Stimulated activated CD8-positive, alpha-beta memory T cell treated with anti-CD3 and anti-CD28 coated beads, Interleukin-2, amount 100 ng/mL, for 1 hour (primary cell): Measurements from ENCODE around the gene COTL1.

Source experiments
- DNase-seq, 2 donors: peaks; one replicate each; pipeline ENCODE4 v3.0.0-alpha.2; 2020; ENCODE audit warnings: low read depth in 2 of 2

Gene COTL1, protein sequence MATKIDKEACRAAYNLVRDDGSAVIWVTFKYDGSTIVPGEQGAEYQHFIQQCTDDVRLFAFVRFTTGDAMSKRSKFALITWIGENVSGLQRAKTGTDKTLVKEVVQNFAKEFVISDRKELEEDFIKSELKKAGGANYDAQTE

GRCh38 chr16:84617791-84618580, at the start of gene COTL1:
TSS of gene COTL1 (minus strand) at chr16:84618078. CDS start at chr16:84617914, 164 bp downstream.
- peak; percentile 89 to 96 for DNase-seq

- no peak for DNase-seq
Observed at GRCh38 chr16:84665843-84666242, 48.0 kb upstream of the COTL1 start.

- DNase-seq, result no peak
Observed at GRCh38 chr16:84665359-84665758, 47.5 kb upstream of the COTL1 start.

DNA sequence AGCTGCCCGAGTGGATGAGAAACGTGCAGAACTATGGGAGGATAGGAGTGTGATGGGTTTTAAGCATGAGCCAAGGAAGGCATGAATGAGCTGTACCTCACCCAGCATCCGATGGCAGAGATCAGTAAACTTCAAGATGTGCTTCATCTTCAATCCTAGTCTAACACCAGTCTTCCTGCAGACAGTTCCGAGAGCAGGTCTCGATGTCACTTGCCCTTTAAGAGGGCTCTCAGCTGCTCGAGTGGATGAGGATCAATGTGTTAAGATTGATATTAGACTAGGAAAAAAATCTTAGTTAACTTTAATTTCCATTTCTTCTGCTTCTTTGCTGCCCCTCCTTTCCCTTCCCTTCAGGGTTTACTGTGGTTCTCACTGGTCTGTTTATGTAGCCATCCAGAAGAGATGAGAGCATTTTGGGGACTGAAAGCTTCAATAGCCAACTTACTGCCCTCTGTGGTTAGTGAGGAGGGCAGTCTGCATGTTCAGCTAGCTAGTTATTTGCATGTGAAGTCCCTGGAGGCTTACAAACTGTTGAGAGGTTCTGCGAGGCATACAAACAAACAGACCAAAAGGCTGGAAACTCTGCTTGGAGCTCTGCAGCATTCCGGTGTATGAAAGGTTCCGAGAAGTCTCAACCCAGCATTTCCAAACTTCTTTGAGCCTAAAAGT, 45.7 kb upstream of the COTL1 start:
- no peak for DNase-seq

DNA sequence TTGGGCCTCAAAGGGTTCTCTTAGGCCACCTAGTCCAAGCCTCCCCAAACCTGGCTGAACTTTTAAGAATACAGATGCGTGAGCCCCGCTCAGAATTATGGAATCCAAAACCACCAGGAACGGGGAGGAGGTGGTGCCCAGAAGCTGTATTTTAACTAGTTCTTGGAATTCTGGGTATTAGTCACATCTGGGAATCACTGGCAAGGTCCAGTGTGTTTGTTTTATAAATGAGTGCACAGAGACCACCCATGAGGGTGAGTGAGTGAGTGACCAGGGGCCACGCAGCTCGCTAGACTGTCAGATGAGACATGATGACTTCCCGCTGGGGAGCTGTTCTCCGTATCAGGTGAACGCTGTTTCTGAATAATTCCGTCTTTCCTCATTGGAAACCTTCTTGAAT, 44.6 kb upstream of the COTL1 start:
- no peak for DNase-seq

DNA sequence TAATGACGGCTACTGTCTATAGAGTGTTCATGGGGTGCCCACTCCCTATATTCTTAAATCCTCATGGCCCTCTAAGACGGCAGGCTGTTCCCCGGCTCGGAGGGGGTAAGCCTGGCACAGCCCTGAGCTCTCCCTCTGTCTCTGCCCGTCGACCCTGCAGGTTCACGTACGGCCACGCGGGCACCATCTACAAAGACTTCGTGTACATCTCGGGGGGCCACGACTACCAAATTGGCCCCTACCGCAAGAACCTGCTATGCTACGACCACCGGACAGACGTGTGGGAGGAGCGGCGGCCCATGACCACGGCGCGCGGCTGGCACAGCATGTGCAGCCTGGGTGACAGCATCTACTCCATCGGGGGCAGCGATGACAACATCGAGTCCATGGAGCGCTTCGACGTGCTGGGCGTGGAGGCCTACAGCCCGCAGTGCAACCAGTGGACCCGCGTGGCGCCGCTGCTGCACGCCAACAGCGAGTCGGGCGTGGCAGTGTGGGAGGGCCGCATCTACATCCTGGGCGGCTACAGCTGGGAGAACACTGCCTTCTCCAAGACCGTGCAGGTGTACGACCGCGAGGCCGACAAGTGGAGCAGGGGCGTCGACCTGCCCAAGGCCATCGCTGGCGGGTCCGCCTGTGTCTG, 43.7 kb upstream of the COTL1 start:
- no peak for DNase-seq

GRCh38 chr16:84660973-84661372, 43.1 kb upstream of the COTL1 start:
- no peak for DNase-seq

- DNase-seq, result no peak
Observed at GRCh38 chr16:84659656-84660300, 41.9 kb upstream of the COTL1 start.

DNA sequence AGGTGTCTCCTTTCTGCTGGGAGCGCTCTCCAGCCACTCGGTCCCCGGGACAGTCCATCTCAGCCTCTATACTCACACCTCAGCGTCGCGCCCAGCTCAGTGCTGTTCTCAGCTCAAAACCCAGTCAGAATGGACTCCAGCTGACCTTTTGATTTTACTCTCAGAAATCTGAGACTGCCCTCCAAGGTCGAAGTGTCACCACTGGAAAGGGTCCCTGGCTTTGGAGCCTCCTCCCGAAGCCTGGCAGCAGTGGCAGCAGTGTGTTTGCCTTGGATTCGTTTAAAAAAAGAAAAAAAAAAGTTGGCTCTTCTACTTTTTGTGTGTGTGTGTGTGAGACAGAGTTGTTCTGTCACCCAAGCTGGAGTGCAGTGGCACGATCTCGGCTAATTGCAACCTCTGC, 40.8 kb upstream of the COTL1 start:
- DNase-seq, result no peak

GRCh38 chr16:84657229-84657837, 39.5 kb upstream of the COTL1 start:
- no peak for DNase-seq

DNA sequence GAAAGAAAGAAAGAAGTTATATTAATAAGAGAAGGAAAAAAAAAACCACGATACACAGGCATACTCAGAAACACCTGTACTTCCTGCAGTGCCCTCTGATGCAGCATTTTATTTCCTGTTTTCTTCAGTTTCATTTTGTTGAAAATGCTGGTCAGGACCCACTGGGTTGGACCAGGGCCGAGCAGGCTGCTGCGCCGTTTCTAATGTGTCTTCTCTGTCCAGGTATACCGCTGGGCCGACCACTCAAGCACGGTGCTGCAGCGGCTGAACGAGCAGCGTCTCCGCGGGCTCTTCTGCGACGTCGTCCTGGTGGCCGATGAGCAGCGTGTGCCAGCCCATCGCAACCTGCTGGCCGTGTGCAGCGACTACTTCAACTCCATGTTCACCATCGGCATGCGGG, 38.8 kb upstream of the COTL1 start:
- no peak for DNase-seq

GRCh38 chr16:84654998-84655397, 37.1 kb upstream of the COTL1 start:
- DNase-seq, result no peak

GRCh38 chr16:84654238-84654637, 36.4 kb upstream of the COTL1 start:
- DNase-seq, result no peak

DNA sequence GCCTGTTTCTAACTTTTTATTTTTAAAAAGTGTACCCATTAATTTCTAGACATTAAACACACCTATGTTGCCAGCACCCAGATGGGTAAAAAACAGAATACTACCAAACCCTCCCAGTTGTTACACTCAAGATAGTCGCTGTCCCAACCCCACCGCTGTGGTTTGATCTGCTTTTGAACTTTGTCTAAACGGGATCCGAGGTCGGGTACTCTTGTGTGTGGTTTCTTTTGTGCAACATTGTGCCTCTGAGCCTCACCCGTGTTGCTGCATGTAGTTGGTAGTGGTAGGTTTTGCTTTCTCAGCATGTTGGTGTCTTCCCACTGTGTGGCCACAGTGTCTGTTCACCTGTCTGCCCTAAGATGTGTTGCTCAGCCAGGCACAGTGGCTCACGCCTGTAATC, 34.7 kb upstream of the COTL1 start:
- DNase-seq, result no peak

DNA sequence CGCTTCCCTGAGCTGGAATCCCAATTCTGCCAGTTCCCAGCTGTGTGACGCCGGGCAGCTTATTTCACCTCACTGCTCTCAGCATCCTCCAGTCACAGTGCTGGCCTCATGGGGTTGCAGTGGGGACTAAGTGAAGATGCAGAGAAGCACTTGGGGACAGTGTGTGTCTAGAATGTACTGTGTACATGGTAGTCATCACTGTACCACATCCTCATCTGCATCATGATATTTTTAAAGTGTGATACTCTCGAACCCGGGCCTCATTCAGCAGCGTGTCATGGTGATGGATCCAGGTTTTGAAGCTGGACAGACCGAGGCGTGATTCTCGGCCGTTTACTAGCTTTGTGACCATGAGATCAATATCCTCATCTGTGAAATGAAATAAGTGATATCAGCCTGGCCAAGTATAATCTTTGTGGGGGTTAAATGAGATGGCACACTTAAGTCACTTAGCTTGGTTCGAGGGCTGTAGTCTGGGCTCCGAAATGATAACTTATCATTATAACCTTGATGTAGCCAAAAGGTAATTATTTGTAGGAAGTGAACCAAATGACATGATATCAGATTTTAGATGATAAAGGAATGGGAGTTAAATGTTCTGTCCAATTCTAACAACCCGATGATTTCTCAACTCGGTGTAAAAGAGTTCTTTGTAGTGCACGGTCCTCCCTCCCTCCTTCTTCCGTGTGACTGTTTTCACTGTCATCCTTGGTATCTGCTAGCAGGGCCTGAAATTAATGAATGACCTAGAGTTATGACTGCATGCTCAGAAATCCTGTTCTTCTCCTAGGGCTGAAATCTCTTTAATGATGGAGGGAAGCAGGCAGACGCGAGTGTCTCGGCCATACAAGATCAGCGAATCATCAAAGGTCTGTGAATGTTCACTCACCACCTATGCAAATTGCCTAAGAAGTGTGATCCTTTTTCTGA, 32.4 kb upstream of the COTL1 start:
- DNase-seq, result no peak

GRCh38 chr16:84649511-84649861, 31.6 kb upstream of the COTL1 start:
- no peak for DNase-seq

GRCh38 chr16:84648595-84649510, 31.0 kb upstream of the COTL1 start:
- DNase-seq, result peak; percentile 9 to 19

DNA sequence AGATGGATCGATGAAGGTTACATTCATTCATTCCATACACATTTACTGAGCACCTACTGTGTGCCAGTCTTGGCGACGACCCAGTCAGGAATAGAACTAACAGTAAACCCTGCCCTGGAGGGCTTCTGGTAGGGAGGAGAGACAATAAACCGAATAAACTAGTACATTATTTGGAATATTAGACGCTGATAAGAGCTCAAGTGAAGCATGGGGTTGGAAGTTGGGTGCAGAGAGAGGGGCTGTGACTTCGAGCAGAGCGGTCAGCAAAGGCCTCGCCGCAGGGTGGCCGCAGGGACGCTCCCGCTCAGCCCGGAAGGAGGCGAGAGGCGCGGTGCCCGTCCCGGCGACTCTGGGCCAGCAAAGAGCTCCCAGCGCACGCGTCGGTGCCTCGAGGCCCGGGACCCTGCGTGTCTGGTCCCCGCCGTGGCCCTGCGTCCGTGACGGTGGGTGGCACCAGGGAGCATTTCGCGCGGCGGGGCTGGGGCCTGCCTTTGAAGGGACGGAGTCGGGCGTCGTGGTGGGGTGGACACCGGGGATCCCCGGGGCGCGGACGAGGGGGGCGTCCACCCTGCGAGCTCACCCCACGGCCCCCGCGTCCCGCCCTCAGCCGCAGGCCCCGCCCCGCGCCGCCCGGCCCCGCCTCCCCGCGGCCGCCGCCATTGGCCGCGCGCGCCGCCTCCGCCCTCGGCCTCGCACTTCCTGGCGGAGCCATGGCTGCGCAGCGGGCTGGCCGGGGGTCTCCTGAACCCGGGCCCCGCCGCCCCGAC, 30.1 kb upstream of the COTL1 start, which contains the start of gene KLHL36:
Gene KLHL36, plus strand, starts transcription at position 684 of the 767 bp plus-strand sequence. CDS start 2,357 bp downstream, outside the sequence.
- DNase-seq, result peak; percentile 50 to 54

GRCh38 chr16:84643674-84644073, 25.8 kb upstream of the COTL1 start:
- no peak for DNase-seq
